K562 (cell line): ENCODE data around the gene CCDC78. TPM values are rescaled to one million over a fixed set of nuclear protein-coding genes. Genes with fewer than 3 reads are reported as not detected.

Experiments
- ARID2 ChIP-seq: fragments of 450-650 bp; IDR thresholded peaks from 2 replicates; pipeline ENCODE4 v1.6.1; 2017; ENCODE audit warnings: antibody characterized with exemption, mild to moderate bottlenecking
- DACH1 ChIP-seq: fragments of 450-650 bp; IDR thresholded peaks from 2 replicates; pipeline ENCODE4 v1.6.1; 2018; ENCODE audit not compliant: partially characterized antibody
- MCM5 ChIP-seq: fragments of 450-650 bp; IDR thresholded peaks from 2 replicates; pipeline ENCODE4 v1.6.1; 2016; ENCODE audit warnings: low read depth
- MXI1 ChIP-seq: IDR thresholded peaks from 2 replicates; pipeline ENCODE4 v1.6.1; 2011; ENCODE audit warnings: low read depth, mild to moderate bottlenecking, improper control_type of control experiment, low read length
- NCOA2 ChIP-seq, 2 experiments: fragments of 450-650 bp; IDR thresholded peaks; 2 replicates each; pipeline ENCODE4 v1.6.1; 2018; ENCODE audit warnings: mild to moderate bottlenecking in 2 of 2, moderate library complexity in 1 of 2; ENCODE audit not compliant: partially characterized antibody in 2 of 2
- PHB2 ChIP-seq: fragments of 450-650 bp; IDR thresholded peaks from 2 replicates; pipeline ENCODE4 v1.6.1; 2017; ENCODE audit warnings: low read depth
- RBM14 ChIP-seq: fragments of 200-400 bp; formaldehyde crosslinking; IDR thresholded peaks from 2 replicates; pipeline ENCODE4 v1.6.1; 2018; ENCODE audit warnings: low read depth, mild to moderate bottlenecking, low read length, moderate library complexity, borderline replicate concordance; ENCODE audit not compliant: insufficient read depth
- RCOR1 ChIP-seq, 2 experiments: IDR thresholded peaks; 2 replicates each; pipeline ENCODE4 v1.6.1; 2012; ENCODE audit warnings: low read depth in 2 of 2, low read length in 2 of 2, borderline replicate concordance in 1 of 2, improper control_type of control experiment in 1 of 2
- SAFB ChIP-seq: fragments of 200-400 bp; formaldehyde crosslinking; IDR thresholded peaks from 2 replicates; pipeline ENCODE4 v1.6.1; 2017; ENCODE audit warnings: low read depth, low read length, borderline replicate concordance
- TAF15 ChIP-seq: fragments of 200-400 bp; formaldehyde crosslinking; IDR thresholded peaks from 2 replicates; pipeline ENCODE4 v1.6.1; 2017; ENCODE audit warnings: mild to moderate bottlenecking, low read depth, low read length, moderate library complexity
- YY1 ChIP-seq, 3 experiments: IDR thresholded peaks; 2 replicates each; pipeline ENCODE4 v1.6.1; 2011; ENCODE audit warnings: low read length in 2 of 3, mild to moderate bottlenecking in 2 of 3, moderate library complexity in 2 of 3, borderline replicate concordance in 1 of 3, control low read depth in 1 of 3, low read depth in 1 of 3; ENCODE audit not compliant: insufficient read depth in 3 of 3, insufficient replicate concordance in 2 of 3, control insufficient read depth in 1 of 3, insufficient read length in 1 of 3; ENCODE audit errors: extremely low read depth in 1 of 3
- ZNF197 ChIP-seq: fragments of 200-800 bp; sonication (Bioruptor generic); IDR thresholded peaks from 2 replicates; pipeline ENCODE4 v1.6.1; 2016; ENCODE audit warnings: low read depth, missing genetic modification characterization, missing compliant biosample characterization
- ZNF75A ChIP-seq: fragments of 450-650 bp; formaldehyde crosslinking; IDR thresholded peaks from 2 replicates; pipeline ENCODE4 v1.4.0; 2020; ENCODE audit warnings: mild to moderate bottlenecking
- polyA plus RNA-seq, 8 experiments: library from polyadenylated mRNA; depleted of rRNA in 4 of 8; stranded (reverse) in 5 of 8; unstranded in 3 of 8; fragments of >200 nt; fragmentation: Nextera tagmentation in 2 of 8; fragmentation: Illumina TruSeq in 1 of 8; extraction: Ambion mirVana in 2 of 8; extraction: Trizol in 1 of 8; gene quantifications; 2 replicates each; pipeline versions ENCODE4 v1.2.1 to v1.2.3, GENCODE V29; 2011 to 2014; ENCODE audit warnings: inconsistent platforms in 1 of 8, missing spikeins in 1 of 8
- total RNA-seq, 7 experiments: library from RNA; depleted of rRNA in 6 of 7; stranded (reverse); fragments of >200 nt in 6 of 7; fragmentation: Illumina TruSeq in 2 of 7; extraction: Trizol in 2 of 7; gene quantifications; 2 replicates each; pipeline versions ENCODE4 v1.2.1 to v1.2.3, GENCODE V29; 2011 to 2021; ENCODE audit warnings: low replicate concordance in 1 of 7
- TF ChIP-seq, protein P1 (sequence below): fragments of 200-800 bp; sonication (Bioruptor generic); IDR thresholded peaks from 2 replicates; pipeline ENCODE4 v1.6.1; 2017; ENCODE audit warnings: missing genetic modification characterization, missing compliant biosample characterization
- TF ChIP-seq, protein P2 (sequence below), 2 experiments: fragments of 200-800 bp in 1 of 2; sonication (Bioruptor generic) in 1 of 2; sonication (generic) in 1 of 2; formaldehyde crosslinking in 1 of 2; IDR thresholded peaks in 1 of 2; conservative IDR thresholded peaks in 1 of 2; 2 replicates each; pipeline versions ENCODE4 v1.5.0 to v1.6.1; 2016 to 2020; ENCODE audit warnings: missing compliant biosample characterization in 1 of 2, missing genetic modification characterization in 1 of 2, missing genetic modification reagents in 1 of 2
- TF ChIP-seq, protein P3 (sequence below), 3 experiments: fragments of 200-800 bp in 1 of 3; sonication (Bioruptor generic) in 1 of 3; sonication (generic) in 1 of 3; formaldehyde crosslinking in 1 of 3; IDR thresholded peaks; 2 replicates each; pipeline versions ENCODE4 v1.6.1 to v1.8.0; 2016 to 2022; ENCODE audit warnings: mild to moderate bottlenecking in 2 of 3, missing compliant biosample characterization in 2 of 3, missing genetic modification characterization in 2 of 3, missing genetic modification reagents in 1 of 3
- TF ChIP-seq, protein P4 (sequence below): fragments of 250-450 bp; sonication (Bioruptor Pico); IDR thresholded peaks from 2 replicates; pipeline ENCODE4 v1.5.0; 2021; ENCODE audit warnings: mild to moderate bottlenecking, moderate library complexity
- TF ChIP-seq, protein P5 (sequence below): fragments of 250-450 bp; sonication (Bioruptor Pico); IDR thresholded peaks from 2 replicates; pipeline ENCODE4 v1.4.0; 2020

CCDC78 gene
- total and polyA plus RNA-seq, 9 of the 15 experiments (the other 6 are each of a cell fraction or from before 2014, with no cell fraction given), result 0.24 to 17.7 (median 2.9) TPM

DNA sequence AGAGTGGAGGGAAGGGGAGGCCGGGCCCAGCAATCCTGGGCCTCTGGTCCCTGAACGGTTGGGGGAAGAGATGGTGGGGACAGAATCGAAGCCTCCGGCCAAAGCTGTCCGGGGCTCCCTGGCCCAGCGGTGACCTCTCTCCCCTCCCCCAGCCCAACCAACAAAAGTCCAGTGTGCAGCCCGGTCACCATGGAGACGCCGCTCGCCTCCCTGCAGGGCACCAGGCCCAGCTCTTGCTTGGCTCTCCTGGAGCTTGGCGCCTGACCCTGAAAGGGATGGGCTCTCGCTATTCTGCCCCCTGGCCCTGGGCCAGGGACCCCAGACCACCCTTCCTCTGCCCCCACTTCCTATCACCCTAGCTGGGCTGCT, 10.1 kb downstream of the CCDC78 start (continued):
- TF ChIP-seq RBM14, result no peak
- TF ChIP-seq ARID2, result no peak
- no peak for TF ChIP-seq MXI1
- no peak for TF ChIP-seq PHB2
- TF ChIP-seq, protein P1, sequence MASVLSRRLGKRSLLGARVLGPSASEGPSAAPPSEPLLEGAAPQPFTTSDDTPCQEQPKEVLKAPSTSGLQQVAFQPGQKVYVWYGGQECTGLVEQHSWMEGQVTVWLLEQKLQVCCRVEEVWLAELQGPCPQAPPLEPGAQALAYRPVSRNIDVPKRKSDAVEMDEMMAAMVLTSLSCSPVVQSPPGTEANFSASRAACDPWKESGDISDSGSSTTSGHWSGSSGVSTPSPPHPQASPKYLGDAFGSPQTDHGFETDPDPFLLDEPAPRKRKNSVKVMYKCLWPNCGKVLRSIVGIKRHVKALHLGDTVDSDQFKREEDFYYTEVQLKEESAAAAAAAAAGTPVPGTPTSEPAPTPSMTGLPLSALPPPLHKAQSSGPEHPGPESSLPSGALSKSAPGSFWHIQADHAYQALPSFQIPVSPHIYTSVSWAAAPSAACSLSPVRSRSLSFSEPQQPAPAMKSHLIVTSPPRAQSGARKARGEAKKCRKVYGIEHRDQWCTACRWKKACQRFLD, result no peak
- TF ChIP-seq, protein P2, sequence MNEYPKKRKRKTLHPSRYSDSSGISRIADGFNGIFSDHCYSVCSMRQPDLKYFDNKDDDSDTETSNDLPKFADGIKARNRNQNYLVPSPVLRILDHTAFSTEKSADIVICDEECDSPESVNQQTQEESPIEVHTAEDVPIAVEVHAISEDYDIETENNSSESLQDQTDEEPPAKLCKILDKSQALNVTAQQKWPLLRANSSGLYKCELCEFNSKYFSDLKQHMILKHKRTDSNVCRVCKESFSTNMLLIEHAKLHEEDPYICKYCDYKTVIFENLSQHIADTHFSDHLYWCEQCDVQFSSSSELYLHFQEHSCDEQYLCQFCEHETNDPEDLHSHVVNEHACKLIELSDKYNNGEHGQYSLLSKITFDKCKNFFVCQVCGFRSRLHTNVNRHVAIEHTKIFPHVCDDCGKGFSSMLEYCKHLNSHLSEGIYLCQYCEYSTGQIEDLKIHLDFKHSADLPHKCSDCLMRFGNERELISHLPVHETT (CRISPR knock-in tag; conservative IDR thresholded peaks at IDR 0.05 in 1 of 2, IDR thresholded peaks at IDR 0.05 in 1 of 2), result no peak
- TF ChIP-seq YY1 (IDR thresholded peaks at IDR 0.05; ENCODE audit: borderline replicate concordance in 1 of 3, control insufficient read depth in 1 of 3, extremely low read depth in 1 of 3, insufficient read depth in 3 of 3, insufficient read length in 1 of 3, insufficient replicate concordance in 2 of 3, low read depth in 1 of 3, low read length in 2 of 3), result peak in 1 of 3 experiments; percentile 7
- TF ChIP-seq MCM5, result no peak
- TF ChIP-seq DACH1, result no peak
- TF ChIP-seq, protein P3, sequence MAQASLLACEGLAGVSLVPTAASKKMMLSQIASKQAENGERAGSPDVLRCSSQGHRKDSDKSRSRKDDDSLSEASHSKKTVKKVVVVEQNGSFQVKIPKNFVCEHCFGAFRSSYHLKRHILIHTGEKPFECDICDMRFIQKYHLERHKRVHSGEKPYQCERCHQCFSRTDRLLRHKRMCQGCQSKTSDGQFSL (CRISPR knock-in tag; IDR thresholded peaks at IDR 0.05), result no peak
- TF ChIP-seq, protein P3 (tag; IDR thresholded peaks at IDR 0.05), result no peak
- TF ChIP-seq TAF15, result peak; percentile 34; the same call in 1 of the 2 replicates
- no peak for TF ChIP-seq RCOR1 (IDR thresholded peaks at IDR 0.05; ENCODE audit: borderline replicate concordance in 1 of 2, low read depth in 2 of 2, low read length in 2 of 2)
- TF ChIP-seq, protein P4, sequence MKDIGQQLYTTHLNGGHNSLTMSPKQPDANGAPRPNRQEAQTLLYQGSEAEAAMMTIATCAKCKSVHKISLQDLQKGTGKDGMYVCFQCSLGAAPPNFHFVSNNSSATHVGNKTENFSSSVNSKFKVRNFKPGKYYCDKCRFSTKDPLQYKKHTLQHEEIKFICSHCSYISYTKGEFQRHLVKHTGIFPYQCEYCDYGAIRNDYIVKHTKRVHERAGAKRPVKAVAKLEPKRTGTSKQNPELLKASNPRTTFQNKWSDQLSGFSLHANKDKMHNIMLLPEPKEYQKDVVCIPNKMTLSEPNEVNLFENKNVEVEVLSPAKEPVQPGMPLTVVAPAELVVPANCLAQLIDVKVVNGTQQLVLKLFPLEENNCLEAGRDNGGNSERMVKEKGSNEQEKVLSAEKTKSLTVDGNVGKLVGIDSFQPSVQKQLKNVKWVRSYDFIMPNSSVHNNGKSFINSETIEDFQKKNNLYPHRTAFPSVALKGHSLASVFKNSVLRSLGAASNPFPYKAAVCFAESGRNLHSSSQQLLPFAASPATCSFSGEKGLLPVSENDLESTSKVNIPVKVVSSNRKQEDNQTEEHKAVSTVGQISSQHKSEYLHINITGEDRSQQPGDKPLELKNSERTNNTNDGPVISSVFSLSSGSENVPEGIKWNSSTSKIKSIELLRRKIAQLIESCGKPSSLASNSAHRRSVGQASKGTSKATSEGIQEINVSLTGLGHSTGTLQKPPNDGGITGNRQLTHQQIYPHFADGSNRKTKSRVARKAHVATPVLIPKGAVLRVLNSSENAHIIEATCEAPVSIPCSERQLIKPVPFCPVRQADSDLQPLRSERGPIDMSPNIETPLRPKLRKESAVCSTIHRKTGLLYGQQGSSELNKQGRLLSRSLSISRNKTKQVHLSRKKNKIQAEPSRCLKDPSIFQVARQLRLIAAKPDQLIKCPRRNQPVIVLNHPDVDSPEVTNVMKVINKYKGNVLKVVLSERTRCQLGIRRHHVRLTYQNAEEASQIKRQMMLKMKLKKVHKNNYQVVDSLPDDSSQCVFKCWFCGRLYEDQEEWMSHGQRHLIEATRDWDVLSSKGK (CRISPR knock-in tag), result no peak
- TF ChIP-seq, protein P5, sequence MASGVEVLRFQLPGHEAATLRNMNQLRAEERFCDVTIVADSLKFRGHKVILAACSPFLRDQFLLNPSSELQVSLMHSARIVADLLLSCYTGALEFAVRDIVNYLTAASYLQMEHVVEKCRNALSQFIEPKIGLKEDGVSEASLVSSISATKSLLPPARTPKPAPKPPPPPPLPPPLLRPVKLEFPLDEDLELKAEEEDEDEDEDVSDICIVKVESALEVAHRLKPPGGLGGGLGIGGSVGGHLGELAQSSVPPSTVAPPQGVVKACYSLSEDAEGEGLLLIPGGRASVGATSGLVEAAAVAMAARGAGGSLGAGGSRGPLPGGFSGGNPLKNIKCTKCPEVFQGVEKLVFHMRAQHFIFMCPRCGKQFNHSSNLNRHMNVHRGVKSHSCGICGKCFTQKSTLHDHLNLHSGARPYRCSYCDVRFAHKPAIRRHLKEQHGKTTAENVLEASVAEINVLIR (CRISPR knock-in tag), result no peak
- TF ChIP-seq ZNF197 (CRISPR knock-in tag), result no peak
- no peak for TF ChIP-seq SAFB
- no peak for TF ChIP-seq NCOA2 (IDR thresholded peaks at IDR 0.05; ENCODE audit: partially characterized antibody in 2 of 2)
- TF ChIP-seq ZNF75A (CRISPR knock-in tag), result no peak
